ENCODE results near the gene SLC20A1.
"Not testable (repeated sequence)": the region's sequence is repeated elsewhere in the genome, so short reads cannot be mapped to it uniquely, and the experiment has no call there.

Gene SLC20A1

GRCh38 chr2:112646791-112647689 is 1.3 kb downstream of the SLC20A1 start:
- DNase-seq = no peak

GRCh38 chr2:112648081-112648480 is 2.3 kb downstream of the SLC20A1 start:
- DNase-seq = no peak

- no peak for DNase-seq
Observed at GRCh38 chr2:112656679-112657078, 10.9 kb downstream of the SLC20A1 start.

- DNase-seq = no peak
Observed at GRCh38 chr2:112658301-112658700, 12.6 kb downstream of the SLC20A1 start.

- DNase-seq = no peak
Observed at GRCh38 chr2:112658839-112659667, 13.3 kb downstream of the SLC20A1 start.

- DNase-seq = no peak
Observed at GRCh38 chr2:112660138-112660537, 14.4 kb downstream of the SLC20A1 start.

- DNase-seq = no peak
Observed at GRCh38 chr2:112661656-112662305, 16.0 kb downstream of the SLC20A1 start.

GRCh38 chr2:112662704-112663103 is 17.0 kb downstream of the SLC20A1 start:
- DNase-seq = no peak

GRCh38 chr2:112664689-112665088 is 18.9 kb downstream of the SLC20A1 start:
- no peak for DNase-seq

GRCh38 chr2:112665113-112665780 is 19.5 kb downstream of the SLC20A1 start:
- no peak for DNase-seq

GRCh38 chr2:112666761-112667122 is 21.0 kb downstream of the SLC20A1 start:
- no peak for DNase-seq

GRCh38 chr2:112667540-112667939 is 21.8 kb downstream of the SLC20A1 start:
- not testable (repeated sequence) for DNase-seq

GRCh38 chr2:112669667-112670066 is 23.9 kb downstream of the SLC20A1 start:
- DNase-seq = no peak

GRCh38 chr2:112670252-112671022 is 24.7 kb downstream of the SLC20A1 start:
- DNase-seq = no peak

- DNase-seq = no peak
Observed at GRCh38 chr2:112671801-112672200, 26.1 kb downstream of the SLC20A1 start.

- no peak for DNase-seq
Observed at GRCh38 chr2:112673008-112673407, 27.3 kb downstream of the SLC20A1 start.

GRCh38 chr2:112674229-112674628 is 28.5 kb downstream of the SLC20A1 start:
- DNase-seq = no peak

GRCh38 chr2:112679484-112679883 is 33.7 kb downstream of the SLC20A1 start:
- DNase-seq = peak; percentile 43

- no peak for DNase-seq
Observed at GRCh38 chr2:112680666-112681101, 34.9 kb downstream of the SLC20A1 start.

- no peak for DNase-seq
Observed at GRCh38 chr2:112682101-112682500, 36.4 kb downstream of the SLC20A1 start.

- DNase-seq = no peak
Observed at GRCh38 chr2:112683550-112684414, 38.0 kb downstream of the SLC20A1 start.
